Globus pallidus (tissue), 1 donor: ENCODE results near the gene TTC17.
"Not testable (repeated sequence)": the region's sequence is repeated elsewhere in the genome, so short reads cannot be mapped to it uniquely, and the experiment has no call there.

Experiments used
- DNase-seq: peaks from one replicate; pipeline ENCODE4 v3.0.0-alpha.2; 2015; ENCODE audit warnings: low spot score

TTC17 gene

GRCh38 chr11:43467958-43468357 is 109.2 kb downstream of the TTC17 start:
- DNase-seq, result no peak

- not testable (repeated sequence) for DNase-seq
These were observed 118.8 kb downstream of the TTC17 start for GRCh38 chr11:43477491-43477890.

- no peak for DNase-seq
These were observed 127.4 kb downstream of the TTC17 start for GRCh38 chr11:43486141-43486540.

GRCh38 chr11:43489869-43490465 is 131.2 kb downstream of the TTC17 start:
- DNase-seq, result no peak

- no peak for DNase-seq
These were observed 134.0 kb downstream of the TTC17 start for GRCh38 chr11:43492701-43493100.

- DNase-seq, result no peak
These were observed 134.7 kb downstream of the TTC17 start for GRCh38 chr11:43493431-43493830.

GRCh38 chr11:43497144-43497543 is 138.4 kb downstream of the TTC17 start:
- DNase-seq, result no peak

- no peak for DNase-seq
These were observed 139.8 kb downstream of the TTC17 start for GRCh38 chr11:43498561-43498960.

- no peak for DNase-seq
These were observed 144.7 kb downstream of the TTC17 start for GRCh38 chr11:43503417-43503816.

GRCh38 chr11:43504316-43504950 is 145.7 kb downstream of the TTC17 start:
- no peak for DNase-seq

GRCh38 chr11:43505171-43505570 is 146.5 kb downstream of the TTC17 start:
- DNase-seq, result no peak

- DNase-seq, result no peak
These were observed 148.5 kb downstream of the TTC17 start for GRCh38 chr11:43507171-43507570.

- DNase-seq, result no peak
These were observed 149.8 kb downstream of the TTC17 start for GRCh38 chr11:43508511-43508918.

- no peak for DNase-seq
These were observed 153.2 kb downstream of the TTC17 start for GRCh38 chr11:43511959-43512358.

GRCh38 chr11:43515090-43515489 is 156.4 kb downstream of the TTC17 start:
- no peak for DNase-seq

- no peak for DNase-seq
These were observed 157.7 kb downstream of the TTC17 start for GRCh38 chr11:43516316-43516850.

GRCh38 chr11:43517518-43517917 is 158.8 kb downstream of the TTC17 start:
- DNase-seq, result no peak

GRCh38 chr11:43518408-43519160 is 159.9 kb downstream of the TTC17 start:
- no peak for DNase-seq

GRCh38 chr11:43521471-43521870 is 162.8 kb downstream of the TTC17 start:
- DNase-seq, result no peak

GRCh38 chr11:43523632-43524031 is 164.9 kb downstream of the TTC17 start:
- no peak for DNase-seq

GRCh38 chr11:43532041-43532440 is 173.3 kb downstream of the TTC17 start:
- peak; percentile 40 for DNase-seq

- no peak for DNase-seq
These were observed 179.3 kb downstream of the TTC17 start for GRCh38 chr11:43537833-43538615.
